Epidermal melanocyte (primary cell): ENCODE results near the gene TBC1D25.

Source experiments
- DNase-seq: peaks from one replicate; pipeline ENCODE4 v3.0.0; 2011; ENCODE audit warnings: low spot score; ENCODE audit not compliant: insufficient read length

TBC1D25 gene, protein sequence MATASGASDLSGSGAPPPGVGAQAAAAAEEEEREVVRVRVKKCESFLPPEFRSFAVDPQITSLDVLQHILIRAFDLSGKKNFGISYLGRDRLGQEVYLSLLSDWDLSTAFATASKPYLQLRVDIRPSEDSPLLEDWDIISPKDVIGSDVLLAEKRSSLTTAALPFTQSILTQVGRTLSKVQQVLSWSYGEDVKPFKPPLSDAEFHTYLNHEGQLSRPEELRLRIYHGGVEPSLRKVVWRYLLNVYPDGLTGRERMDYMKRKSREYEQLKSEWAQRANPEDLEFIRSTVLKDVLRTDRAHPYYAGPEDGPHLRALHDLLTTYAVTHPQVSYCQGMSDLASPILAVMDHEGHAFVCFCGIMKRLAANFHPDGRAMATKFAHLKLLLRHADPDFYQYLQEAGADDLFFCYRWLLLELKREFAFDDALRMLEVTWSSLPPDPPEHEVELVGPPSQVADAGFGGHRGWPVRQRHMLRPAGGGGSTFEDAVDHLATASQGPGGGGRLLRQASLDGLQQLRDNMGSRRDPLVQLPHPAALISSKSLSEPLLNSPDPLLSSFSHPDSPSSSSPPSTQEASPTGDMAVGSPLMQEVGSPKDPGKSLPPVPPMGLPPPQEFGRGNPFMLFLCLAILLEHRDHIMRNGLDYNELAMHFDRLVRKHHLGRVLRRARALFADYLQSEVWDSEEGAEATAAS

DNA sequence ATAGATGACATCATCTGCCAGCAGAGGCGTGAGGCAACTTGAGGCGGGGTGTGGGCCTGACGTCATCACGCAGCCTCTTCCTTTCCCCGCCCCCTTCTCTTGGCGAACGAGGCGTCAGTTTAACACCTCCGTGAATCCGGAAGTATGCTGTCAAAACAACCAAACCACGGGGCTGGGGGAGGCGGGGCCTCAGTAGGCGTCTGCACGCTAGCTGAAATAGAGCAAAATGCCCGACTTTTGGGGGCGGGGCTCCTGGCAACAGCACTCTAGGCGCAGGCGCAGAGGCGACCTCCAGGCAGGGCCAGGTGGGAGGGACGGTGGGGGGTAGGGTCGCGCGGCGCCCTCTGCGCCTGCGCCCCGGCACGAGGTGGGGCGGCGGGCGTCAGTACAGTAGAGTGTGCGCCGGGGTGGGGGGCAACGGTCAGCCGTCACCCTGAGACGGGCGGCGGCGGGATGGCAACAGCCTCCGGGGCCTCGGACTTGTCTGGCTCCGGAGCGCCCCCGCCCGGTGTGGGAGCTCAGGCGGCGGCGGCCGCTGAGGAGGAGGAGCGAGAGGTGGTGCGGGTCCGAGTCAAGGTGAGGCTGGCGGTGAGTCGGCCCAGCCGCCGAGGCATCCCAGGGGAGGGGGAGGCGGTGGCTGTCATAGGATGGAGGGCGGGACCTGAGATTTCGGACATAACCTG lies at the start of gene TBC1D25:
TBC1D25 (plus strand) TSS at position 370 of the 683 bp plus-strand sequence; CDS start at position 454, 84 bp downstream.
- peak; percentile 77 for DNase-seq

DNA sequence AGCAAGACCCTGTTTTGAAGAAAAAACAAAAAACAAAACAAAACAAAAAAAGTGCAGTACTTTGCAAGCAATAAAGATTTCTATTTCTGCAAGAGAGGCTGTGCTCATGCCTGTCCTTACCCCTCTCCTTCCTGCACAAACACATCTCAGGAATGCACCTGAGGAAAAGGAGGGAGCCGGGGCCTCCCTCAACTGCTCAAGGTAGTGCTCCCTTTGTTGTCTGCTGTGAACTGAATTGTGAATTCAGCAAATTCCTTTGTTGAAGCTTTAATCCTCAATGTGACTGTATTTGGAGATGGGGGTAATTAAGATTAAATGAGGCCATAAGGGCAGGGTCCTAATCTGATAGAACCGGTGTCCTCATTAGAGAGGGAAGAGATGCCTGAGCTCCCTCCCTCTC lies 49.6 kb upstream of the TBC1D25 start:
- DNase-seq, result no peak

DNA sequence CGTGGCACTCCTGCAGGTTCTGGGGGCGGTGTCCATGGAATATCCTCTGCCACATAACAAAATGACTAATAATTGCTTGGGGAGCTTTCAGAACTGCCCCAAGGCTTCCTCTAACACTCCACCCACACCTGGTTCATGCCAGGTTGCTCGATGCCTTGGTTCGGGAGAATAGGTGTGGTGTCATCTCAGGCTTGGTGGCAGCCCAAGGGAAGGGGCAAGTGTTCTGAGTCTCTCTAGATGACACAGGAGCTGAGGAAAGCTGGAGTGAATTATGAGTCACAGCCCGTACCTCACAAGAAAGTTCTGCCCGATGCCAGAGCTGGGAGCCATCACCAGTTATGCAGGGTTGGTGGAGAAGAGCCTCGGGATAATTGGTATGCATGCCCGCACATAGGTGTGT lies 48.9 kb upstream of the TBC1D25 start:
- no peak for DNase-seq

DNA sequence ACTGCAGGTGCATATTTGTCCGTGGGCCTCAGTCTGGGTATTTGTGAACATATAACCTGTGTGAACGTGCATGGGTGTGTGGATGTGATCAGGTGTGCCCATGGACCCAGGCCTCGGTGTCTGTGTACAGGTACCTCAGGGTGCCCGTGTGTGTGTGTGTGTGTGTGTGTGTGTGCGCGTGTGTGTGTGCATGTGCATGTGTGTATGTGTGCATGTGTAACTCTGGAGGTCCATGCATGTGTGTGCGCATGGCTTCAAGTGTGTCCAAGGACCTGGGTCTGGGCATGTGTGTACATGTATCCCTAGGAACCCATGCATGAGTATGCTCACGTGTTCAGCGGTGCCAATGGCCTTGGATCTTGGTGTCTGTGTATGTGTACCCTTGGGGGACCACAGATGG lies 47.7 kb upstream of the TBC1D25 start:
- DNase-seq, result no peak

DNA sequence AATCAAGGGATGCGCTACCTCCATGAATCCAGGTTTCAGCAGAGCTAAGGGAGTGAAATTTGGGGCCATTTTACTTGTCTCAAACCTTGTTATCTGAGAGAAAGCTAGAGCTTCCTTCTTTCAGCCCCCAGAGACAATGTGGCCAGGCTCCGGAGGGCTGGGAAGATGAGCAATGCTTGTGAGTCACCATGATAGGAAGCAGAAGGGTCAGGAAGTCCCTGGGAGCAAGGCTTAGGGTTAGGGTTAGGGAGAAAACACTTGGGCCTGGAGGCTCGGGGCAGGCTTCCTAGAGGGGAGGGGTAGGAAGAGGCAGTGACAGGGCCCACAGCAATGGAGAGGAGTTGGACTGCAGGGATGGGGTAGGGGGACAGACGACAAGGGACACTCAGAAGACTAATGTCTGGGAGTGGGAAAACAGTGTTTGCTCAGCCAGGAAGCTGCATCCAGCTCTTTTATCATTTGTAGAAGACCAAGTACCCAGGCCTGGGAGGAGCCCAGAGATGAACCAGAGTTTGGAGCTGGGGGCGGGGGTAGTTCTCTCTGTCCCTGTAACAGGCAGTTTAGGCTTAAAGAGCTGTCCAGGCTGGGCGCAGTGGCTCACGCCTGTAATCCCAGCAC lies 47.1 kb upstream of the TBC1D25 start:
- no peak for DNase-seq

DNA sequence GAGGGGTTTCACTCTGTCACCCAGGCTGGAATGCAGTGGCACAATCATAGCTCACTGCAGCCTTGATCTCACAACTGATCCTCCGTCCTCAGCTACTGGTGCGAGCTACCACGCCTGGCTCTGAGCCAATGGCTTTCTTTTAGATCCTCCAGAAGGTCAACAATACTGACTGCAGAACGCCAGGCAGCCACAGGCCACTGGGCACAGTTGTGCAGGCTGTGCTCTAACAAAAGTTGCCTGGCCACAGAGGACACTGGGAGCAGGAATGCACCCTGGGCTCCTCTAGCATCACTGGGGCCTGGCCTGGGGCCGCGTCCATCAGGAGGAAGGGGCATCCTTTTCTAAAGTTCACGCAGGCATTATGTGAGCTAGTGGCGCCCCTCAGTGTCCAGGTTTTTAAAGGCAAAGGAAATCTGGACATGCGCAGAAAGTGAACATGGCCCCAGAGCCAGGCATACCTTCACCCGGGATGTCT lies 45.6 kb upstream of the TBC1D25 start:
- no peak for DNase-seq

DNA sequence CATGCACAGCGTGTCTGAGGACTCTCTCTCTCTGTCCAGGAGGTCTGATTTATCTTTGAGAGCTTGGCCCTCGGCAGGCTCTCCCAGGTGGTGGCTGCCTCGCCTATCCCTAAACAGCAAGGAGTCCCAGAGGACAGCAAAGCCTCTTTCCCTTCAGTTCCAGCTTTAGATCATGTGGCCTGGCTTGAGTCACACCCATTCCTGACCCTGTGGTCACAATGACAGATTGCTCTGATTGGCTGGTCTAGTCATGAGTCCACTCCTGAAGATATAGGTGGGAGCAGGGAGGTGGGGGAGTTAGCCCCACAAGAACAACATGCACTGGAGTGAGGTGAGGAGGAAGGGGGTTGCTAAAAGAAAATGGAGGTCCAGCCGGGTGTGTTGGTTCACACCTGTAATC lies 42.9 kb upstream of the TBC1D25 start:
- DNase-seq, result no peak

DNA sequence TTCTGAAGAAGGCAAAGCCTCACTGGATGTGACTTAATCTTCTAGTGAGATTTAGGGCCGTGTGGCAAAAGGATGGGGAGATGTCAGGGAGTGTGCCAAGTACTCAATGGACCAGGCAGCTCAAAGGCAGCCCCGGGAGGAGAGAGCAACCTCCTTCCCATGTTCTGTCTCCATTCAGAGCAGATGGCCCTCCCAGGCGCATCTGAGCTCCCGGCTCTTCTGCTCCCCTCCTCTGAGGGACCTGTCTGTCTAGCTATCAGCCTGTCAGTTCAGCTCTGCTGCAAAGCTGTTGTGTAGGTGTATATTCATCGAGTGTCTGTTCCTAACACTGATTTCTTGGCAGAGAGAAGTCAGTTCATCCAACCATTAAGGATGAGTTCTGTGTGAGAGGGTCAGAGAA lies 41.6 kb upstream of the TBC1D25 start:
- no peak for DNase-seq

DNA sequence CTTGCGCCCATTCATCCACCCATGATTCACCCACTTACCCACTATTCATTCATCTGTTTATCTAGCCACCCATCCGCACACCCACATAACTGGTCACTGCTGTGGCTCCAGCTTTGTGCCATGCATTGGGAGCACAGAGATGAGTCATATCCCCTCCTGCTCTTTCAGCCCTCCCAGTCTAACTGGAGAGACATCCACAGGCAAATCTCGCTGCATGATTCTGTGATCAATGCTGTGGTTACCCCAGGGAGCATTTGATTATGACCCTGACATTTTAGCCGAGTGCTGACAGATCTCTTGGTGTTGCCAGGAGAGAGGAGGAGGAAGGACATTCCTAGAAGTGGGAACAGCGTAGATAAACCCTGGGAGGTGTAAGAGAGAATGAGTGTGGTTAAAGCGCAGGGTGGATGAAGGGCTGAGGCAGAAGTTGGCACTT lies 41.1 kb upstream of the TBC1D25 start:
- no peak for DNase-seq

DNA sequence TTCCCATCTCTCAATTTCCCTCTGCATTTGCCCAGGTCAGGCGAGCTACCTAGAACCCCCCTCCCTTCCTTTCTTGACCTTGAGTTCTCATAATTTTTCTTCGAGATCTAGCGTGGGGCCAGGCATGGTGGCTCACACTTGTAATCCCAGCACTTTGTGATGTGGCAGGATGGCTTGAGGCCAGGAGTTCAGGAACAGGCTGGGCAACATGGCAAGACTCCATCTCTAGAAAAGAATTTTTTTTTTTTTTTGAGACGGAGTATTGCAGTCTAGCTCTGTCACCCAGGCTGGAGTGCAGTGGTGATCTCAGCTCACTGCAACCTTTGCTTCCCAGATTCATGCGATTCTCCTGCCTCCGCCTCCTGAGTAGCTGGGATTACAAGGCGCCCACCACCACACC lies 35.3 kb upstream of the TBC1D25 start:
- no peak for DNase-seq

DNA sequence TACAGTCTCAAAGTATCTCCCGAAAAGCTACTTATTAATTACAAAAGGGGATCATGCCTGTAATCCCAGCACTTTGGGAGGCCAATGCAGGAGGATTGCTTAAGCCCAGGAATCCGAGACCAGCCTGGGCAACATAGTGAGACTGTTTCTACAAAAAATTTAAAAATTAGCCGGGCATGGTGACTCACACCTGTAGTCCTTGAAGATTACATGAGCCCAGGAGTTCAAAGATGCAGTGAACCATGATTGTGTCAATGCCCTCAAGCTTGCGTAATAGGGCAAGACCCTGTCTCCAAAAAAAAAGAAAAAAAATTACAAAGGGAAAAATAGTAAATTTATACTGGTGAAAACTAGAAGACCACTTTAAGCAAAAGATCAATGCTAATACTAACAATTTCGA lies 34.0 kb upstream of the TBC1D25 start:
- DNase-seq, result no peak

DNA sequence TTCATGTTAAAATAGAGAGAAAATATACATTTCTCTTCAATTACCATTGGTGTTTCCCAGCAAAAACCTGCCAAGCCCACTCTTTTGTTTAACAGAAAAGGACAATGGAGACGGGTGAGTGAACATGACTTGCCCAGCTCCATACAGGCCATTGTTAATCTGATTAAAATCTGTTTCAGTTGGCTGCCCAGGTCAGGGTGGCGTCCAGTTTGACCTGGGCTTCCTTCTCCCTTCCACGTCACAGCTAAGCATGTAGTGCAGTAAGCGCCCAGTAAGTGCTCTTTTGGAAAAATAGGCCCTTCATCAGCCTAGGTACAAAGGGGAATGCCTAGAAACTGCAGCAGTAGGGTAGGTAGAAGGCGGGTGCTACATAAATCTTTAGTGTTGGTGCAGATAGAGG lies 32.3 kb upstream of the TBC1D25 start:
- DNase-seq, result no peak

DNA sequence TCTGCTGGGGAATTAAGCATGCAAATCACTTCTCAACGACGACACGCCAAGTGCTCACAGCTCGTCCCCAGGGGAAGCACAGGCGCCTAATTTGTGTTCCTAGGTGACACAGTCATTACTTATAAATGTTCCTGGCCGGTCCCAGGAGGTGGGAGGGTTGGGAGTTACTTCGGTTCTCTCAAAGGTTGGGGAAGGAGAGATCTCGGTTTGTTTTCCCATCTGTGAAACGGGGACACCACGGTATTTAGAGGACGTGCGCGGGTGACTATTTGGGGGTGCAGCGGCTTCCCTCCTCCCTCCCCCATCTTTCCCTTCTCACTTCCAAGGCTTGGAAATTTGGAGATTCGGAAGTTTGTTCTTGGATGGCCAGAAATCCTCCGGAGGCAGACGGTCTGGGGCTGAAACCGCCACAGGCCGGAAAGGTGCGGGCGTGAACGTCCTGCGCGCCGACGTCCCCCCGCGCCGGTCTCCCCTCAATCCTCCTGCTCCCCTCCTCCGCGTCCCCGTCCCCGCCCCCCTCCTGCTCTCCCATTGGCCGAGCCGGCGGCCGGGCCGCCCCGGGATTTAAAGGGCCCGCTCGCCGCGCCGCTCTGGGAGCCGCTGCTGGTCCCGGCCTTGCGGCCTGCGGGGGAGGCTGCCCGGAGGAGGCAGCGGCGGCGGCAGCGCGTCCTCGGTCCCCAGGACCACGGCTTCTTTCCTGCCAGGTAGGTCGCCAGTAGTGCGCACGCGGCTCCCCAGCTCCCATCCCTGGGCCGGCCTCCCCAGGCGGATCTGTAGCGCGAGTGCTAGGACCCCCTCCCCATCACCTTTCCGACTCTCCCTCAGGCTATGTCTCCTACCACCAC lies 30.9 kb upstream of the TBC1D25 start, which contains the start of gene PORCN:
PORCN (plus strand) TSS at position 593 of the 845 bp plus-strand sequence. CDS start 829 bp downstream, outside the sequence.
- peak; percentile 74 for DNase-seq

DNA sequence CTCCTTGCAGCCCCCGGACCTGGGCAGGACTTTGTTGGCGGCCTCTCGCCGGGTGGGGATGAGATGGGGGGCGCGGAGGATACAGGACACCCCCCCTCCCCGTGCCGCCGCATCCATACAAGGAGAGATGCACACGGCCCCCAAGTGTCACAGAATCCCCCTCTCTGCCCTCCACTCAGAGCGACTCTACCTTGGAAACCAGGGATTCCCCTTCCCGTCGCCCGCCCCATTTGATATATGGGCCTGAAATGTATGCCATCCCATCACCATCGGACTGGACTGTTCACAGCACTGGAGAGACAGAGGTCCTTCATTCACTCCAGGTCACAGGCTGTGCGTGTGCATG lies 30.3 kb upstream of the TBC1D25 start:
- no peak for DNase-seq

DNA sequence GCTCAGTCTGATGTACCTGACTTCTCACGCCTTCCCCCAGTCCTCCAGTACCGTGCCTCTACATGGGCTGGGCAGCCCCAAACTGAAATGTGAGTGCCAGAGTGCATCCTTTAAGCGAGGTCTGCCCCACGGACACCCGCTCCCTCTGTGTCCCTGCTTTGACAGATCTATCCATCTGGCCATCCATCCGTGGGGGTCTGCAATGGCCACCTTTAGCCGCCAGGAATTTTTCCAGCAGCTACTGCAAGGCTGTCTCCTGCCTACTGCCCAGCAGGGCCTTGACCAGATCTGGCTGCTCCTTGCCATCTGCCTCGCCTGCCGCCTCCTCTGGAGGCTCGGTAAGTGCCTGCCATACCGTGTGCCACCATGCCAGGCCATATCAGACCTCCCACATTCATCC lies 29.9 kb upstream of the TBC1D25 start:
- DNase-seq, result no peak

DNA sequence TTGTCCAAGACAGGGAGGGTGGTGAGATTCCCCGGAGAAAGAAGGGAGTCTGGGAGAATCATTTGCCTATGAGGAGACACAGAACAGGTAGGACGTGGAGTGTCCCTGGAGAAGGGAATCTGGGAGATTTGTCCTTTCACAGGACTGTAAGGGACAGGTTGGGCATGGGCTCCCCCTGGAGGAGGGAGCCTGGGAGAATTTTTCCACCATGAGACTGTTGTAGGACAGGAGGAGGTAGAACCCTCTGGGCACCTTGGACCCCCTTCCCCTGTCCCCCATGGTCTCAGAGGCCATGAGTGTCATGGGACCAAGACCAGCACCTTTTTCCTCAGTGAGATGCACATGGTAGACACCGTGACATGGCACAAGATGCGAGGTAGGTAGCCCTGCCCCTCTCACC lies 28.0 kb upstream of the TBC1D25 start:
- DNase-seq, result no peak

DNA sequence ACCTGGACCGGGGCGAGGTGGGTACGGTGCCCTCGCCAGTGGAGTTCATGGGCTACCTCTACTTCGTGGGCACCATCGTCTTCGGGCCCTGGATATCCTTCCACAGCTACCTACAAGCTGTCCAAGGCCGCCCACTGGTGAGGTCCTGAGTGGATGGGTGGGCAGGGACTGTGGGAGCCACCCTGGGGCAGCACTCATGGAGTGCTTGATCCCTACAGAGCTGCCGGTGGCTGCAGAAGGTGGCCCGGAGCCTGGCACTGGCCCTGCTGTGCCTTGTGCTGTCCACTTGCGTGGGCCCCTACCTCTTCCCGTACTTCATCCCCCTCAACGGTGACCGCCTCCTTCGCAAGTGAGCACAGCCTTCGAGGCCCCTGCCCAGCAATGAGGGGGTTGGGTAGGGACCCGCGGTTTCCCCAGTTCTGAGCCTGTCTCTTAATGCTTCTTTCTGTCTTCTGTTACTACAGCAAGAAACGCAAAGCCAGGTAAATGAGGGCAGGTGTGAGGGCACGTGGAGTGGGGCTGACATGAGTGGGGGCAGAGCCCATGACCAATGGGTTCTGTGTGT lies 27.1 kb upstream of the TBC1D25 start:
- DNase-seq, result no peak

DNA sequence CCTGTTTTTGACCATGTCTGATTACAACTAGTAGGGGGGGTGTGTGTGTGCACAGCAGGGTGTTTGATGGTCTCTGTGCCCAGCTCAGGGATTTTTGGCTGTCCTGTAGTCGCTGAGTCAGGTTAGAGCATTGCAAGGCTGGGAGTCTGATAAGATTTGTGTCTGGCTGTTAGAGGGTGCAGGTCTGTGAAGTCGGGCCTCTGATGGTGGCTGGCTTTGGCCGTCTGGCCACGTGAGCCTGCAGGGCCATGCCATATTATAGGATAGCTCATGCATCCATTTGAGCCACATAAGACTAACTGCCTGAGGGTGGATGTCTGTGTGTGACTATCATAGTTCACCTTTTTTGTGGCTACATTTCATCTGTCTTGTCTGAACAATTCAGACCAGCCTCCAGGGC lies 25.8 kb upstream of the TBC1D25 start:
- DNase-seq, result no peak

DNA sequence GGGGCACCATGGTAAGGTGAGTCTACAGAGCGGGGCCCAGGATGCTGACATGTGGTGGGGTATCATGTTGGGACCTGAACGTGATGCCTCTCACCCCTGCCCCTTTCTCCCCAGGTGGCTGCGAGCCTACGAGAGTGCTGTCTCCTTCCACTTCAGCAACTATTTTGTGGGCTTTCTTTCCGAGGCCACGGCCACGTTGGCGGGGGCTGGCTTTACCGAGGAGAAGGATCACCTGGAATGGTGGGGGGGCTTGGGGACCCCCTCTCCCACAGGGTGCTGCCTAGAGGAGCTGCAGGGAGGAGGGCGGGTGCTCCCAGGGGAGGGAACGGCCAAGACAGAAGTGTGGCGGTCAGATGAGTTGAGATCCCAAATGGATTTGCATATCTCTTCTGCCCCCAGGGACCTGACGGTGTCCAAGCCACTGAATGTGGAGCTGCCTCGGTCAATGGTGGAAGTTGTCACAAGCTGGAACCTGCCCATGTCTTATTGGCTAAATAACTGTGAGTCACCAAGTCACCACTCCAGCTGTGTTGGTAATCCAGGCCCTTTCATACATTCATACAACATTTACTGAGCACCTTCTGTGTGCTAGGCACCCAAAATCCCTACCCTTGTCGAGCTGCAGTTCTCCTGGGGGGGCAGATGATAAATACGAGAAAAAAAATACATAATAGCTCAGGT lies 25.2 kb upstream of the TBC1D25 start:
- no peak for DNase-seq
